HepG2 (cell line): ENCODE results near the gene ADAMTS14. TPM values are rescaled to one million over a fixed set of nuclear protein-coding genes. Genes with fewer than 3 reads are reported as not detected.

Experiments
- ATAC-seq: fragments of 200-7000 bp; cut with Tn5 transposase; 3 replicates; pipeline ENCODE4 v1.9.1; 2020; ENCODE audit warnings: mild to moderate bottlenecking, moderate library complexity
- BruUV-seq: library from RNA; stranded (reverse); fragments of 400-500 nt; replicated peaks from 2 replicates; lab custom pipeline; 2021; lab: Mats Ljungman, UMichigan
- CTCF ChIA-PET: fragments of 300-600 bp; formaldehyde crosslinking; extraction: SDS; loops from one replicate; lab custom pipeline; 2021; ENCODE audit warnings: low total read pairs, inconsistent platforms, low intra/inter-chr PET ratio; lab: Yijun Ruan, JAX
- POLR2A ChIA-PET: fragments of 350-600 bp; sonication (Branson Sonifier 250); formaldehyde crosslinking; loops from one replicate; lab custom pipeline; 2020; ENCODE audit warnings: antibody characterized with exemption, inconsistent platforms; lab: Yijun Ruan, JAX
- DNase-seq: peaks from one replicate; pipeline ENCODE4 v3.0.0-alpha.2; 2015; ENCODE audit warnings: low spot score
- FAIRE-seq: peaks from 3 replicates; lab custom pipeline; 2011; peaks lifted over from hg19 to GRCh38; lab: Jason Lieb, UNC
- H2AFZ ChIP-seq: one replicate; pipeline ENCODE4 v1.6.1; 2011; ENCODE audit warnings: low read length, inconsistent platforms
- H3K27ac ChIP-seq: fragments of 300-600 bp; 3 replicates; pipeline ENCODE4 v1.8.0; 2011; ENCODE audit warnings: mixed run types, mild to moderate bottlenecking, mixed read lengths, low read length, inconsistent platforms; ENCODE audit not compliant: insufficient read depth; ENCODE audit errors: extremely low read length
- H3K27me3 ChIP-seq, 2 experiments: fragments of 200-600 bp in 1 of 2; 2 replicates in 1 of 2; 3 replicates in 1 of 2; pipeline versions ENCODE4 v1.6.0 to v1.8.0; 2011; ENCODE audit warnings: low read length in 2 of 2, mild to moderate bottlenecking in 2 of 2, moderate library complexity in 2 of 2, inconsistent platforms in 1 of 2; ENCODE audit not compliant: insufficient read depth in 2 of 2, control insufficient read depth in 1 of 2
- H3K36me3 ChIP-seq, 2 experiments: fragments of 200-600 bp in 1 of 2; replicated peaks in 1 of 2; 2 replicates in 1 of 2; 3 replicates in 1 of 2; pipeline versions ENCODE4 v1.5.1 to v1.8.0; 2011; ENCODE audit warnings: low read length in 2 of 2, inconsistent platforms in 1 of 2; ENCODE audit not compliant: insufficient read depth in 2 of 2, control insufficient read depth in 1 of 2
- H3K4me1 ChIP-seq: 2 replicates; pipeline ENCODE4 v1.5.1; 2012; ENCODE audit warnings: low read length, inconsistent platforms; ENCODE audit not compliant: insufficient read depth
- H3K4me2 ChIP-seq: 2 replicates; pipeline ENCODE4 v1.6.0; 2011; ENCODE audit warnings: low read depth, low read length, inconsistent platforms
- H3K4me3 ChIP-seq, 3 experiments: fragments of 200-600 bp in 1 of 3; sonication (generic), shearing (Covaris generic) in 1 of 3; replicated peaks in 1 of 3; 2 replicates each; pipeline ENCODE4 v1.5.1; 2011 to 2016; ENCODE audit warnings: low read length in 3 of 3, inconsistent platforms in 2 of 3, low read depth in 2 of 3, mild to moderate bottlenecking in 2 of 3, control low read depth in 1 of 3, mixed read lengths in 1 of 3; ENCODE audit not compliant: insufficient read depth in 1 of 3
- H3K79me2 ChIP-seq: one replicate; pipeline ENCODE4 v1.6.1; 2011; ENCODE audit warnings: low read length, inconsistent platforms; ENCODE audit not compliant: insufficient read depth
- H3K9ac ChIP-seq: 2 replicates; pipeline ENCODE4 v1.6.0; 2011; ENCODE audit warnings: mild to moderate bottlenecking, low read depth, low read length, inconsistent platforms; ENCODE audit not compliant: insufficient read depth
- H3K9me3 ChIP-seq: 2 replicates; pipeline ENCODE4 v1.5.1; 2012; ENCODE audit warnings: mild to moderate bottlenecking, low read length
- H4K20me1 ChIP-seq: 2 replicates; pipeline ENCODE4 v1.6.0; 2011; ENCODE audit warnings: inconsistent platforms, mild to moderate bottlenecking, low read length, moderate library complexity; ENCODE audit not compliant: insufficient read depth
- ATAD3A ChIP-seq: sonication (generic); formaldehyde crosslinking; IDR thresholded peaks from 2 replicates; pipeline ENCODE4 v1.4.0; 2020; ENCODE audit warnings: missing genetic modification reagents
- IRX3 ChIP-seq: sonication (generic); formaldehyde crosslinking; IDR thresholded peaks from 2 replicates; pipeline ENCODE4 v1.8.1; 2023; ENCODE audit warnings: mild to moderate bottlenecking, low read depth, missing genetic modification reagents, borderline replicate concordance
- MEIS1 ChIP-seq: sonication (generic); formaldehyde crosslinking; IDR thresholded peaks from 2 replicates; pipeline ENCODE4 v1.9.0; 2021; ENCODE audit warnings: mild to moderate bottlenecking, missing genetic modification reagents, moderate library complexity, borderline replicate concordance
- MNT ChIP-seq: fragments of 450-650 bp; IDR thresholded peaks from 2 replicates; pipeline ENCODE4 v1.6.1; 2016
- PRDM10 ChIP-seq: sonication (generic); formaldehyde crosslinking; IDR thresholded peaks from 2 replicates; pipeline ENCODE4 v1.4.0; 2020; ENCODE audit warnings: low read depth, missing genetic modification reagents
- SP1 ChIP-seq, 2 experiments: fragments of 450-650 bp in 1 of 2; sonication (generic) in 1 of 2; formaldehyde crosslinking in 1 of 2; IDR thresholded peaks; 2 replicates each; pipeline versions ENCODE4 v1.4.0 to v1.6.1; 2016 to 2020; ENCODE audit warnings: missing genetic modification reagents in 1 of 2
- ZFP41 ChIP-seq: sonication (generic); formaldehyde crosslinking; IDR thresholded peaks from 2 replicates; pipeline ENCODE4 v1.4.0; 2020; ENCODE audit warnings: mild to moderate bottlenecking, missing genetic modification reagents, borderline replicate concordance
- ZNF564 ChIP-seq: sonication (generic); formaldehyde crosslinking; IDR thresholded peaks from 2 replicates; pipeline ENCODE4 v1.8.1; 2023; ENCODE audit warnings: mild to moderate bottlenecking, missing genetic modification reagents
- ZNF776 ChIP-seq: sonication (generic); formaldehyde crosslinking; IDR thresholded peaks from 2 replicates; pipeline ENCODE4 v1.4.0; 2020; ENCODE audit warnings: mild to moderate bottlenecking, missing genetic modification reagents
- whole genome bisulfite sequencing: methylation state at CpG from one replicate; pipeline ENCODE4 v1.1.6; 2017; ENCODE audit warnings: low lambda C conversion rate; 5-methylcytosine and 5-hydroxymethylcytosine counted together
- in situ Hi-C: cut with HindIII; loops from 2 replicates; pipeline ENCODE4 v1.10.0; 2017; ENCODE audit warnings: low pct_unique_long_range_greater_than_20kb; ENCODE audit not compliant: extremely low pct_ligation_motif_present
- intact Hi-C: fragments of 100-400 bp; cut with micrococcal nuclease; formaldehyde crosslinking; loops from one replicate; pipeline ENCODE4 v1.10.0; 2022; ENCODE audit not compliant: unreplicated experiment
- polyA plus RNA-seq, 8 experiments: library from polyadenylated mRNA; depleted of rRNA in 3 of 8; stranded (reverse) in 7 of 8; unstranded in 1 of 8; fragments of >200 nt; fragmentation: Illumina TruSeq in 4 of 8; extraction: Trizol in 4 of 8; gene quantifications; 2 replicates each; pipeline versions ENCODE4 v1.2.1 to v1.2.3, GENCODE V29; 2011 to 2016; ENCODE audit warnings: low read depth in 4 of 8, missing spikeins in 1 of 8, mixed read lengths in 1 of 8; ENCODE audit not compliant: insufficient read depth in 1 of 8
- total RNA-seq, 5 experiments: library from RNA; depleted of rRNA; stranded (reverse); fragments of >200 nt; fragmentation: Illumina TruSeq; extraction: Trizol; gene quantifications; 2 replicates each; pipeline ENCODE4 v1.2.3, GENCODE V29; 2016; ENCODE audit warnings: low read depth in 1 of 5

The ADAMTS14 gene
- total and polyA plus RNA-seq, 2 of the 13 experiments (the other 11 are each of a cell fraction or from before 2014, with no cell fraction given), result 0.04 to 0.07 TPM

GRCh38 chr10:70682920-70683600 lies 10.8 kb downstream of the ADAMTS14 start:
- in situ Hi-C loops (no loop called here), intact Hi-C loops (no loop called here)
- no peak overlapping the region for H3K9ac ChIP-seq
- BruUV-seq, result no TSS peak
- H3K4me2 ChIP-seq, result no peak overlapping the region
- DNase-seq, result no peak
- POLR2A ChIA-PET, result no interaction called here
- H3K4me3 ChIP-seq, result no peak overlapping the region
- no peaks in the 10 kb centered on the region for H3K27me3 ChIP-seq
- no peak overlapping the region for H2AFZ ChIP-seq
- no peak for ATAC-seq
- no peaks in the 10 kb centered on the region for H4K20me1 ChIP-seq
- H3K4me1 ChIP-seq, result peaks cover 15% of the 10 kb centered on the region
- H3K79me2 ChIP-seq, result no peaks in the 10 kb centered on the region
- WGBS, result 58% methylated on average over 12 of the region's 20 CpGs
- FAIRE-seq, result no peak
- TF ChIP-seq SP1 (IDR thresholded peaks at IDR 0.05) (no peak), SP1 (CRISPR knock-in tag; IDR thresholded peaks at IDR 0.05) (no peak), ZNF776 (CRISPR knock-in tag) (no peak), IRX3 (CRISPR knock-in tag) (no peak), PRDM10 (no peak), ATAD3A (CRISPR knock-in tag) (no peak), ZFP41 (CRISPR knock-in tag) (no peak), ZNF564 (no peak), MEIS1 (CRISPR knock-in tag) (no peak), MNT (no peak)
- no peaks in the 10 kb centered on the region for H3K9me3 ChIP-seq
- no peaks in the 10 kb centered on the region for H3K36me3 ChIP-seq
- CTCF ChIA-PET, result no interaction called here
- no peak overlapping the region for H3K27ac ChIP-seq
